Activated CD4-positive, alpha-beta T cell treated with anti-CD3 and anti-CD28 coated beads for 4 hours (primary cell): ENCODE results near the gene SGMS1.

Experiments used
- DNase-seq, 2 donors: peaks; one replicate each; pipeline ENCODE4 v3.0.0-alpha.2; 2020

Gene SGMS1

DNA sequence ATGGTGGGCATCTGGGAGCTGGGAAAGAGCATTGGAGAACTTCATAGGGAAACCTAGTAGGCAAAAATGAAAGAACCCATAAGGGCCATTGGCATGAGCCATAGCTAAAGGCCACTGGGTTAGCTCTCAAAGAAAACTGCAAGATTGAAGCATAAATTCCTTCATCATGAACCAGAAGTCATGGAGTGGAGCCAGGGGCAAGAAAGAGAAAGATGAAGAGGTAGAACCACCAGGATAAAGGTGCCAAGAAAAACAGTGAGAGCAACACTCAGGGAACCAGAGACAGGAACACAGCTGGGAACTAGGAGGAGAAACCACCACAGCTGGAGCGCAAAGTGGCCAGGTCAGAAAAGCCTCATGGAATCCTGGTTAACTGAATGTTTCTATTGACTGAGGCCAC lies 11.5 kb upstream of the SGMS1 start:
- DNase-seq: no peak

GRCh38 chr10:50634479-50634878 lies 10.7 kb upstream of the SGMS1 start:
- no peak for DNase-seq

- DNase-seq: no peak
Measured at GRCh38 chr10:50631052-50631451, 7.3 kb upstream of the SGMS1 start.

- DNase-seq: no peak
Measured at GRCh38 chr10:50629495-50630122, 5.9 kb upstream of the SGMS1 start.

- DNase-seq: no peak
Measured at GRCh38 chr10:50627896-50628295, 4.1 kb upstream of the SGMS1 start.

DNA sequence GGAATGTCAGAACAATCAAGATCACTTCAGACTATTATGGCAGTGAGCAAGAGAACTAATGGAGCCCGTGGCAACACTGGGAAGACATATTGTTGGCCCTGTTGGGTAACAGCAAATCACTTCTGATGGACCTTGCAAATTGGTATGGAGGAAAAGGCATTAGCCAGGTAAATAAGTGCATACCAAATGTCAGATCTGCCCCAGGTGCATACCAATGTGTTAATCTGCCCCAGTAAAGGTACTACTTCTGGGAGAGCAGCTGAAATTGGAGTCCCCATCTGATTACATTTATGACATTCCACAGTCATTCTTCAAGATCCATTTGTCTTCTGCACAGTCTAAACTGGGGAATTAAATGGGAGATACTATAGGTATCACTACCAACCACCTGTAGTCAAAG lies 3.7 kb upstream of the SGMS1 start:
- no peak for DNase-seq

- no peak for DNase-seq
Measured at GRCh38 chr10:50625649-50626132, 1.9 kb upstream of the SGMS1 start.

- DNase-seq: peak; percentile 57 to 59
Measured at GRCh38 chr10:50624866-50625501, 1.2 kb upstream of the SGMS1 start.

GRCh38 chr10:50624413-50624865 lies 683 bp upstream of the SGMS1 start:
- DNase-seq: peak; percentile 96 to 97

DNA sequence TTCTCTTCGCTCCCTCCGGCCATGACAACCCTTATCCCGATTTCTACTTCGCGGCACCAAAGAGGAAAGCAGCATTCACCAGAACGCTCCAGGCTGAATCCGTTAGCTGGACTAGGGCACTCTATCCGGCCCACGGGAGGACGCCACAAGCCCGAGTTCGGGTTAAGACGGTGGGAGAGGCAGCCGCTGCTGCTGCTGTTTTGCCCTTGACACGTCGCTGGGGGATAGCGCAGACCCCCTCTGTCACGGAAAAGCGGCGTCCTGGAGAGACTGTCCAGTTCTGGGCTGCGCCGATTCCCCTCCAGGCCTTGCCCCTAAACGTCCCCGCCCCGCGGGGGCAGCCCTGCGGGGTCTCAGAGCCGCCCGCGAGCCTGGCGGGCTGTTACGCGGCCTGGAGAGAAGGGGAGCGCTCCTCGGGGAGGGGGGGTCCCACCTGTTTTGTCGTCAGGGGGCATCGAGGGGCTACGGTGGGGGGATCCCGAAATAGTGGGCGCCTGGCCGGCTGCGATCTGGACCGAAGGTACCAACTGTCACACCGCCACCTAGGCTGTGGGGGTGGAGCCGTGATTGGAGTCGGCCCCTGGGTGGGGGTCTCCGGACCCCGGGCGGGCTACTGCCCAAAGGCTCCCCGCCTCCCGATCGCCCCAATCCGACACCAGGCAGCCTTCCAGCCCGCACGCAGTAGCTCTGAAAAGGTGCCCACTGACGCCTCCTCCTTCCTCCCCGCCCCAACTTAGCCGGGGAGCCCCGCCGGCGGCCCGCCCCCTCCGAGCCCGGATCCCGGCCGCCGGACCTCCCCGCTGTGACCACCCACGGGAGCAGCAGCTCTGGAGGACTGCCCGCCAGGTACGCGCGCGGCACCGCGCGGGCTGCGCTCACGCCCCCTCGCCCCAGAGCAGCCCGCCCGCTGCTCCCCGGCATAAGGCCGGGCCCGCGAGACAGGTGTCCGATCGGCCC lies 772 bp downstream of the SGMS1 start:
- DNase-seq: peak; percentile 37 to 53

DNA sequence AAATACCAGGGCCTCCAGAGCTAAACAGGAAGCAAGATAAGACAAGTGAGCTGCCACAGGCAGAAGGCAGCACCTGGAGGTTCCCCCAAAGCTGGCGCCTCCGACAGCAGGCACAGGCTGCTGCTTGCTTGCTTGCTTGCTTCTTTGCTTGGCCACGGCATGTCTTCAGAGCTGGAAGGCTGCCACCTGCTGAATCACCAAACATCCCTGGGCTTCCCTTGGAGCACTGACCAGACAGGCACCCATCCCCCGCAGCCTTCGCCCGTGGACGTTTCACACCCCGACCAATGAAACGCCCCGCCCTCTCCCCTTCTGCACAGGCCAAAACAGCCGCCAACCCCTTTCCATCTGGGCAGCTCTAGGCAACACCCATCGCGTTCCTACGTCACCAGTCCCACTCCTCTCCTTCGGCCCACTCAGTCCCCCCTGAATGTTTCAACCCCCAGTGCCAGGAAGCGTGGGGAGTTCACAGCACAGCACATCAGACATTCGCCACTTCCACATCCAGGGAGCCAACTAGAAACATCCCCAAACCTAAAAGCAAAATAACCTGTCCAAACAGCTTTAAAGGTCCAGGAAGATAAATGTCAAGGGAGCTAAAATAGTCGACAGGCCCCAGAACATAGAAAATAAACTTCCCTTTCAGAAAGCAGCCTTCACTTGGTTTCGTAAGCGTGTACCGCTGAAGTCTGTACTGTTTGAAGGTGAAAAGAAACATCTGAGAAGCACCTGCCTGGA lies 1.6 kb downstream of the SGMS1 start:
- DNase-seq: peak; percentile 63 to 69

DNA sequence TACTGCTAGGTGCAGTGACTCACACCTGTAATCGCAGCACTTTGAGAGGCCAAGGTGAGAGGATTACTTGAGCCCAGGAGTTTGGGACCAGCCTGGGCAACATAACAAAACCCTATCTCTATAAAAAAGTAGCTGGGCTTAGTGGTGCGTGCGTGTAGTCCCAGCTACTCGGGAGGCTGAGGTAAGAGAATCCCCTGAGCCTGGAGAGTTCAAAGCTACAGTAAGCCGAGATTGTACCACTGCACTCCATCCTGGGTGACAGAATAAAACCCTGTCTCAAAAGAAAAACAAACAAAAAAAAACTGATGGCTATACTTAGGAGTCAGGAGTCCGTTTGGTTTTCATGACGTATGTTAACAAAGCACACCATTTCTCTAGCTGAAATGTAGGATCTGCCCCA lies 2.9 kb downstream of the SGMS1 start:
- DNase-seq: no peak

GRCh38 chr10:50619882-50620281 lies 3.9 kb downstream of the SGMS1 start:
- no peak for DNase-seq

GRCh38 chr10:50619166-50619565 lies 4.6 kb downstream of the SGMS1 start:
- DNase-seq: no peak

- DNase-seq: no peak
Measured at GRCh38 chr10:50618624-50619023, 5.1 kb downstream of the SGMS1 start.

- DNase-seq: no peak
Measured at GRCh38 chr10:50615658-50616057, 8.1 kb downstream of the SGMS1 start.

DNA sequence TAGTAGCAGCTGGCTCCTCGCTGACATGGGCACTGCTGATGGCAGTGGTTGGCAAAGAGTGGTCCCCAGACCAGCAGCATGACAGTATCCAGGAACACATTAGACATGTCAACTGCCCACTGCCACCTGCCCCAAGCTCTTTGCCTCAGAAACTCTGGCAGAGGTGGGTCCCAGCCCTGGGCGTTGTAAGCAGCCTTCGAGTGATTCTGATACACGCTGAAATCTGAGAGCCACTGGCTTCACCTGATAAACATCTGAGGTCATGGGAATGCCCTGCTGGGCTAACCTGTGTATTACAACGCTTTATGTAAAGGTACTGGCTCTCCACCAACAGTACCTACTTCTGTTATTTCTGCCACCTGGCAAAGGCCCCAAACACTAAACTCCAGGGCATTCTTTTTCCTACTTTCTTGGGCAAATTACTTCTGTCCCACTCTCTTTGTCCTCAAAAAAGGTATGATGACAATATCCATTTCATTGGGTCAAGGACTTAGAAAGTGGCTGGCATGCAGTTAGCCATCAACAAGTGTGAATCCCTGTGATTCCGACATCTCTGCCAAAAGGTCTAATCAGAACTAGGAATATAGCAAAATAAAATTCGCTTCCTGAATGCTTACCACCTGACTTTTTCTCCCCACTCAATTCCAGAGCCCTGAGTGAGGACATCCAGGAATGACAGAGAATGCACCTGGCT lies 9.2 kb downstream of the SGMS1 start:
- DNase-seq: peak in 1 of 2 donors; percentile 13

DNA sequence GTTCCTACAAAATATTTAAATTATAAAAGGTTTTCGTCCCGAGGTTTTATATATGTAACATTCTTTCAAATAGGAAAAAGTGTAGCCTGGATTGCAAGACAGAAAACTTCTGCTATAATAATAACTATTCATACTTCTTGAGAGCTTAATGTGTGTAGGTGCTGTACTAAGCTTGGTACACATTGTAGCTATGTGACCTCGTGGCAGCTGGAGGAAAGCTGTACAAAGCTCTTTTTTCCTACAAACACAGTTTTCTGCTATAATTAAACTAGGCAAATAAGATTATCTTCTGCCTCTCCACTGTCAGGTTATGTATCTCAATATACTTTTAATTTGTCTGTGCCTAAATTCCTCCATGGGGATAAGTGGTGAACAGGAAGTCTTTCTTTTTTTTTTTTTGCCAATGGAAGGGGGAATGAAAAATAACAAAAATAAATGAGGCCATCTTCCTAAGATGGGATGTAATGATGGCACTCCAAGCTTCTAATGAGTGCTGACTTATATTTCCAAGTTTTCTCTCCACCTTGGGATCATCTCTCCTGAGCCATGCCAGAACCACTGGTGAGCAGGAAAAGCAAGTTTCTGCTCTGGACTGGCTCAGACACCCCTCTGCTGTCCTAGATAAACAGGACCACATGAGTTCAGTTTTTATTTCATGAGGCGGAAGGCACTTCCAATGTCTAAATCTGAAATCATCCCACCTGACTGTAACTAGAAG lies 9.9 kb downstream of the SGMS1 start:
- DNase-seq: no peak

DNA sequence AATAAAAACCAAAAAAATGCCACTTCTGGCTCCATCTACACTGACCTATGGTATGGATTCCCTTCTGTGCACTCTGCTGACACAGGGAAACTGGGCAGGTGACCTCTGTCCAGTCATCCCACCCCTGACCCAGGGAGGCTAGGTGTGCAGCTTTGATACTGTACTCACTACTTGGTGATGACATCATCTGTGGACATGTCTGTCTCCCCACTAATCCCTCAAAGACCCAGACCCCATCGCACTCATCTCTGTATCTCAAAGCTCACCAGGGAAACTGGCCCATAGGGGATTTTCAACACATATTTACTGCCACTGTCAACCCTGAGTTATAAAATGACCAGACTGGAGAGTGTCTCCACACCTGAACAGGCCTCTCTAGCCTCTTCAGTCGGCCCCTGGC lies 10.6 kb downstream of the SGMS1 start:
- DNase-seq: no peak

DNA sequence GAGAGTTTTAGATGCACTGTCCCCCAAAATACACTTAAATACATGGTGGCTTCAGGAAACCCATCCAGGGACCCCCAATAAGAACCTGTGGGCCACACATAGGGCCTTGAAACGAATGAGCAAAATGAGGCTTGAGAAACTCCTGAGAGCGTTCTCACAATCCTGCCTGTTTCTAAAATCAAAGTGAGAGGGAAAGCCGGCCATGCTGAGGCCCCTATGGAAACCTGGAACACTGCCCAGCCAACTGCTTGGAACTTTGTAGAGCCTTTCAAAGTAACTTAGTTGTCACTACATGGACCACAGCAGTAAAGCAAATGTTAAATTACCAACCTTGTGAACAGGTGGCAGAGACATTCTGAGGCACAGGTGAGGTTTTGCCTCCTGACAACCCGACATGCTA lies 13.4 kb downstream of the SGMS1 start:
- no peak for DNase-seq

DNA sequence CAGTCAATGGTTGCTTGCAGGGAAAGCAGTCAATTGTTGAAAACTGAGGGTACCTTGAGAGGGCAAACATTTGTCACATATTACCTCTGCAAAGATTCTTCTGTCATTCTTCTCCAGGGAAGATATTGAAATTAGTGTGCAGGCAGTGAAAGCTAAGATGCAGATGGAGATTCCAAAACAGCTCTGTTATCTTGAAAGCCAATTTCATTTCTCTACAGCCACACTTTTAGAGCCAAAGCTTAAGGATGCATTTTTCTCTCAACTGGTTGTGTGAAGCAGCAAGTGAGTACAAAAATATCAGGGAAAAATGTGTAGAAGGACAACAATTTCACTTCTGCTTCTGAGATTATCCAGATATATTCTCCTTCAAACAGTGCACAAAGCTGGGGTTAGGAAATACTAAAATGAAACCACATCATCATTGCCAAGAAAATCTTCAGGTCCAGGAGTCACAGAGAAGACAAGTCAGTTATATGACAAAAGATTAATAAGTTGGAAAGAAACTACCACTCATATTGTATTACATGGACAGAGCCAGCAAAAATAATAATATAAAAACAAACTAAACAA lies 16.3 kb downstream of the SGMS1 start:
- DNase-seq: no peak
